ENCODE measurements around the gene RBM33.

The RBM33 gene

GRCh38 chr7:155631155-155631554, 13.3 kb upstream of the RBM33 start:
- no peak for DNase-seq

GRCh38 chr7:155635817-155636216, 8.6 kb upstream of the RBM33 start:
- no peak for DNase-seq

- no peak for DNase-seq
Observed at GRCh38 chr7:155637155-155637554, 7.3 kb upstream of the RBM33 start.

GRCh38 chr7:155638366-155638765, 6.1 kb upstream of the RBM33 start:
- DNase-seq, result no peak

DNA sequence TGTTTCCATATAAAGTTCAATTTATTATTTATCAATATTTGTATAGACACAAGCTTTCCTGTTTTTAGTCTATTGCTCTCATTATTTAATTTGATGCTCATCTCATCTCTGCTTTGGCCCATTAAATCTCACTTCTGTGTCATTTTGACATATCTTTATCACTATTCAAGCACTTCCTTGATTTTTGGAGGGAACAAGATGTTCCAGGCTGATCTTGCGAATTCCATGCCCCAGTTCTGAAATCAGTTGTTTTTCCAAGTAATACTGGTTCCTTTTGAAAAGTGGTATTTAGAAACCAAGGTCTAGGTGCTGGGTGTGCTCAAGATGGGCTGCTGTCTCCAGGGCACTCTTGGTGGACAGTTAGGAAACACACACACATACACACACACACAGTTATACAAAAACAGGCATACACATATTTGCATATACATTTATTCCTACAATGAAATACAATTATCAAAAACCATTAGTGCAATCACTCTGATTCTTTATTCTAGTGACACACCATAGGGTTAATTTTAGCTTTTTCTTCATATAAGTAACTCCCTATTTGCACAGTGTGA, 4.4 kb upstream of the RBM33 start:
- DNase-seq, result no peak

DNA sequence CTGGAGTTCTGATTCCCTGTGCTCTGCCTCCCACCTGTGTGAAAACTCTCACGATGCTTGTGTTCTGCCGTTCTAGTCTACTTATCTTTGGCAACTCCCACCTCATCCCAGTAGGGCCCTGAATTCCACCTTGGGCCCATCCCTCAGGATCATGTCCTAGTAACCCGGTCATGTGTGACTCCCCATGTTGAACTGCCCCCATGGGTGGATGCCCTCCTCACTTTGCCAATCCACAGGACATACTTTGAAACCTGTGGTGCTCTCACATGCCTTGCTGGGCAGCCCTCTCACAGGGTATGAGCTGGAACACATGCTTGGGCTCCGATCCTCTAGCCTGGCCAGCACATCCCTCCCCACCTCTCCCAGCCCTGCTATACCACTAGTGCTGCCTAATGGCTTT, 3.8 kb upstream of the RBM33 start:
- no peak for DNase-seq

DNA sequence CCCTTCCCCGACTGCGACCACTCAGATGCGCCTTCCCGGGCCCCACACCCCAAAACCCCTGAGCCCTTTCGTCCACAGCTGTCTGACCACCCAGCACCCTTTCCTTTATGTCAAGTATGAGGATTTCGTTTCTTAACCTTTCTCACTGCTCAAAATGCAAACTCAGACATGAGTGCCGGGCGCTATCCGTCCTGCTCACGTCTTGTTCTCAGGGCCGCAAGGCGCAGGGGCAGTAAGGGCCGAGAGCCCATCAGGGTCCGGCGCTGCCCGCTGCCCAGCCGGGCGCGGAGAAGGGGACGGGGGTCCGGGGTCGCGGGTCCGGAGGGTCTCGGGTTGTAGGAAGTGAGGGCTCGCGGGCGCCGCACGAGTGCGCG, 670 bp upstream of the RBM33 start:
- DNase-seq, result no peak

GRCh38 chr7:155644971-155645509, 579 bp downstream of the RBM33 start:
- no peak for DNase-seq

DNA sequence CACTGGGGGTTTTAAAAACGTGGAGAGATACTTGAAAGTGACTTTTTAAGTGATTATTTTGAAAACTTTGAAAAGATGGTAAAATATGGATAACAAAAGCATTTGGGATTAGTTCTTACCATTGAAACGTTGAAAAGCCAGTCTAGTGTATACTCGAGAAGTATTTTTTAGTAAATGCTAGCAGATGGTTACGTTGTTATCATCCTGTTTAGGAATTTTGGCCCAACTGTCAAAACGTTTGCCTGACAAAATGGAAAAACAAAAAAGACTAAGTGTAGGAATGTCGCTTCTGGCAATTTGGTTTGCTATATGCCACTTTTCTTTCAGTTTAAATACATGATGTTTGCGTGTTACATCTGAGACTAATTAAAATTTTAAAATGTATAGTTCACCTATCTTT, 1.2 kb downstream of the RBM33 start:
- DNase-seq, result no peak

- DNase-seq, result no peak
Observed at GRCh38 chr7:155646669-155647068, 2.2 kb downstream of the RBM33 start.

DNA sequence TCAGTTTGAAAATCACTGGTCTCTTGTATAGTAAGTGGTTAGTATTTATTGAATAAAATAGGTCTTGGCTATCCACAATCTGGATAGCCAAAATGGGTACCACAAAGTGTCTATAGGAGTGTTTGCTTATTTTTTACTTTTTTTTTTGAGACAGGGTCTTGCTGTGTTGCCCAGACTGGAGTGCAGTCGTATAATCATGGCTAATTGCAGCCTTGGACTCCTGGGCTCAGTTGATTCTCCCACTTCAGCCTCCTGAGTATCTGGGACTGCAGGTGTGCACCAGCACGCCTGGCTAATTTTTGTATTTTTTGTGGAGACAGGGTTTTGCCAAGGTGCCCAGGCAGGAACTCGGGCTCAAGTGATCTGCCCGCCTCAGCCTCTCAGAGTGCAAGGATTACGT, 2.8 kb downstream of the RBM33 start:
- no peak for DNase-seq

GRCh38 chr7:155647734-155648133, 3.3 kb downstream of the RBM33 start:
- DNase-seq, result no peak

DNA sequence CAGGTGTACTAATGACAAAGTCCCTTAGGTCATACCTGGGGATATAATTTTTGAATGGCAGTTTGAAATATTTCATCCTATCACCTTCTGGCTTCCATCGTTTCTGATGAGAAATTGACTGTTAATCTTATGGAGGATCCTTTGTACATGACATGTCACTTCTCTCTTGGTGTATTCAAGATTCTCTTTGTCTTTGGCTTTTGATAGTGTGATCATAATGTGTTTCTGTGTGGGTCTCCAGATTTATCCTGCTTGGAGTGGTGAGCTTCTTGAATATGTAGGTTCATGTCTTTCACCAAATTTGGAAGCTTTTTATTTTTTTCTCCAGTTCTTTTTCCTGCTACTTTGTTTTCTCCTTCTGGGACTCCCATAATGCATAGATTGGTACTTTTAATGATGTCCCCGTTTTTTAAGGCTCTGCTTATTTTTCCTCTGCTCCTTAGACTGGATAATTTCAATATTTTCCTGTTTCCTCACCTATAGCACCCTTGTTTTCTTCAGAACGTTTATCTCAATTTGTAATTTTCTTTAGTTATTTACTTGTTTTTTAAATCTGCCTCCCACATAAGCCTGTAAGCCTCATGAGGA, 4.4 kb downstream of the RBM33 start:
- no peak for DNase-seq

GRCh38 chr7:155649588-155649987, 5.1 kb downstream of the RBM33 start:
- no peak for DNase-seq

- DNase-seq, result no peak
Observed at GRCh38 chr7:155652156-155653114, 8.0 kb downstream of the RBM33 start.

GRCh38 chr7:155653803-155654202, 9.3 kb downstream of the RBM33 start:
- no peak for DNase-seq

- no peak for DNase-seq
Observed at GRCh38 chr7:155656891-155657290, 12.4 kb downstream of the RBM33 start.

- DNase-seq, result no peak
Observed at GRCh38 chr7:155660059-155660757, 15.7 kb downstream of the RBM33 start.

GRCh38 chr7:155660758-155661093, 16.3 kb downstream of the RBM33 start:
- DNase-seq, result no peak

GRCh38 chr7:155662343-155663043, 18.0 kb downstream of the RBM33 start:
- DNase-seq, result no peak

GRCh38 chr7:155663937-155664336, 19.5 kb downstream of the RBM33 start:
- no peak for DNase-seq

GRCh38 chr7:155665079-155665956, 20.9 kb downstream of the RBM33 start:
- DNase-seq, result no peak
